ENCODE measurements around the gene MAP4K2.
A peak's percentile ranks its signal among the peaks of the same experiment; 100 is the strongest.

Gene MAP4K2

DNA sequence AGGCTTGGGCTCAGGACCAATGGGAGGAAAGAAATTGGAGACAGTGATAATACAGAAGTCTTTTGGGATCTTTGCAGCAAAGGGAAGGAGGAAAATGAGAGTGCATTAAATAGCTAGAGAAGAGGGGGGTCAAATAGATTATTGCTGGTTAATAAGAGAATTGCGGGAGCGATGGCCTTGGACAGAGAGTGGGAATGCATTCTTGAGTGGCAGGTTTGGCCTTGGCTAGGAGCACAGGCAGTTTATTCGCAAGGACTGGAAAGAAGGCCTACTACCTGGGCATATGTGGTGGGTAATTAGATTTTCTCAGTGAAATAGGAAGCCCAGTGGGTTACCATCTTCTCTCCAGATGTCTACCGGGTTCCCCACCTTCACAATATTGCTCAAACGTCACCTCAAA is 10.8 kb upstream of the MAP4K2 start:
- no peak for DNase-seq (ENCODE audit: low spot score)

DNA sequence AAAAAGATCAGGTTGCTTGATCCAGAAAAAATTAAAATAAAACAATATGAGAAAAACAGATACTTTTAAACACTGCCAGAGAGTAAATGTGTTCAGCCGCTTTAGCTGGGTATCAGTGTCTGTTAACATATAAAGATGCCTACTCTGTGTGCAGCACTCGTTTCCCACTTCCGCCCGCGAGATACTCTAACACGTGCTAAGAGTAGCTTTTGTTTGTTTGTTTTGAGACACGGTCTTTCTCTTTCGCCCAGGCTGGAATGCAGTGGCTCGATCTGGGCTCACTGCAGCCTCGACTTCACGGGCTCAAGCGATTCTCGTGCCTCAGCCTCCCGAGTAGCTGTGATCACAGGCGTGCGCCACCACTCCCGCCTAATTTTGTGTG is 7.9 kb upstream of the MAP4K2 start:
- no peak for DNase-seq (ENCODE audit: low spot score)

DNA sequence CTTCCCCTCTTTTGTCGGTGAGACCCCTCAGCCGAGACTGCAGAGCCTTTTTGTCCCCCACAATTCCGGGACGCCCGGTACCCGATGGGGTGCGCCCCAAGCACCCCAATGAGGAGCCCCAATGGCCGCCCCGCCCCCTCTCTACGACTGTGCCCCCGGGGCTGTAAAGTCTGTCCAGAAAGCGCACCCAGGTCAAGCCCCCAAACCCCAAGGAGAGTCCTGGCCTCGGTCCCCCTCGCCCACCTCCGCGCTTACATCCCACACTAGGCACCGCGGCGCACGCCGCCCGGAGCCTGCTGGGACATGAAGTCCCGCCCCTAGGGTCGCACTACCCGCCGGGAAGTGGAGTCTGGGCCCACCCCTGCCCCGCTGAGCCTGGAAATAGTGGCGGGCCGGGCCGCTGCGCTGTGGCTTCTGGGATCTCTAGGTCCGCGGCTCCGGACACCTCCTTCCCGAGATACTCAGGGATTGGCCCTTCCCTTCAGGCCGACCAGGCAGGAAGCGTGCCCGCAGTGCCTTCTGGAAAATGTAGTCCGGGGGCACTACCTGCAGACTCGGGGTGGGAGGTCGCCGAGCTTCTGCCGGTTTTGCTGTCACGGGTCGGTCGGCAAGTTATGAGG is 7.4 kb upstream of the MAP4K2 start, which contains the start of gene MEN1:
MEN1 (minus strand) TSS at position 281 of the 620 bp plus-strand sequence. CDS start 442 bp downstream, outside the sequence.
- DNase-seq (ENCODE audit: low spot score), result peak; percentile 98

DNA sequence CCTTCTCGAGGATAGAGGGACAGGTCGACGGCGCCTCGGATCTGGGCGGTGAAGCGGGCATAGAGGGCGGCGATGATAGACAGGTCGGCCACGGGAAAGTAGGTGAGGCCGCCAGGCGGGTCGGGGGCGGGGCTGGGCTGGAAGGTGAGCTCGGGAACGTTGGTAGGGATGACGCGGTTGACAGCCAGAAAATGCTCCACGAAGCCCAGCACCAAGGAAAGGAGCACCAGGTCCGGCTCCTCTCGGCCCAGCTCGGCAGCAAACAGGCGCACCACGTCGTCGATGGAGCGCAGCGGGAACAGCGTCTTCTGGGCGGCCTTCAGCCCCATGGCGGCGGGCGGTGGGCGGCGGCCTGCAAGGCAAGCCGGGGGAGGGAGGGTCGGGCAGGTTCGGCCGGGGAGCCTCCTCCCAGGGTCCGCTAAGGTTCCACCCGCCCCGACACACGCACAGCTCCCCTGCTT is 6.8 kb upstream of the MAP4K2 start:
- DNase-seq (ENCODE audit: low spot score), result peak; percentile 49

DNA sequence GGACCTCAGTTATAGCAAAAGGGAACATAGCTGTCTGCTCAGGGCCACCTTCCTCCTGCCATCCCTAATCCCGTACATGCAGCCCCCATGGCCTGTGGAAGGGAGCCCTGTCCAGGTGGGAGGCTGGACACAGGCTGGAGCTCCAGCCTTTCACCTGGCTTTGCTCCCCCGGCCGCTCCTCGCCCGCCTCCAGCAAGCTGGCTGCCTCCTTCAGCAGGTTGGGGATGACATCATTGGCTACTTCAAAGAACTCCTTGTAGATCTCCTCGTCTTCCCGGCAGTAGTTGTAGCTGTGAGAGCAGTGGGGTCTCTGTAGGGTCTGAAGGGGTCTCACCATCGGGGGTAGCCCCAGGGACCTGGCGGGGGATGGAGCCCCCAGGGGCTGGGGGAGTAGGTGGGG is 2.5 kb upstream of the MAP4K2 start:
- DNase-seq (ENCODE audit: low spot score), result no peak

DNA sequence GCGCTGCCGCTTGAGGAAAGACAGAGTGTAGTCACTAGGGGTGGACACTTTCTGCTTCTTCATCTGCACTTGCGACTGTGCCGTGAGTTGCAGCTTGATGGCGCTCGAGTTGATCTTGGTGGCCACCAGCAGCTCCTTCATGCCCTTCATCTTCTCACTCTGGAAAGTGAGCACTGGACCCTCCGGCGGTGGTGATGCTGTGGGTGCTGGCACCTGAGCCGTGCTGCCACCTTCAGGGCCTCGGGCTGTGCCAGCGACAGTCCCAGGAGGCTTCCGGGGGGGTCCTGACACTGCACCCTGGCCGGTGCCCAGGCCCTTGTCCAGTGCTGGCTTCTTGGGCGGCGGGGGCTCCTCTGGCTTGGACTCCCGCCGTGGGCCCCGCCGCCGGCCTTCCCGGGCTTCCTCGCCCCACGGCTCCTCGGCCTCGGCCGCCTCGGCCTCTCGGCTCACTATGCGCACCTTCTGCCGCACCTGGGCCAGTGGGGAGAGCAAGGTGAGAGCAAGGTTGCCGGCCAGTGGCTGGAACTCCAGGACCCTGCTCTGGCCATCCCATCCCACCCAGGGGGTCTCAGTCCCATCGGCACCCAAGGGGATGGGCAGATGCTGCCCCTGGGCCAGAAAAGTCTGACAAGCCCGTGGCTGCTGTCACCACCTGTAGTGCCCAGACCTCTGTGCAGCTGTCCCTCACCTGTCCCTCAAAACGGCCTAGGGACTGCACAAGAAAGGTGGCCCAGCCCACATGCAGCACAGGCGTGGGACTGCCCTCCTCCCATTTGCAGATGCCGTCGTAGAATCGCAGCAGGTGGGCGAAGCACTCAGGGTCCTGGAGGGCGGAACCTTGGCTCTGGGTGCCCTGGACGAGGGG is 1.6 kb upstream of the MAP4K2 start:
- no peak for DNase-seq (ENCODE audit: low spot score)

DNA sequence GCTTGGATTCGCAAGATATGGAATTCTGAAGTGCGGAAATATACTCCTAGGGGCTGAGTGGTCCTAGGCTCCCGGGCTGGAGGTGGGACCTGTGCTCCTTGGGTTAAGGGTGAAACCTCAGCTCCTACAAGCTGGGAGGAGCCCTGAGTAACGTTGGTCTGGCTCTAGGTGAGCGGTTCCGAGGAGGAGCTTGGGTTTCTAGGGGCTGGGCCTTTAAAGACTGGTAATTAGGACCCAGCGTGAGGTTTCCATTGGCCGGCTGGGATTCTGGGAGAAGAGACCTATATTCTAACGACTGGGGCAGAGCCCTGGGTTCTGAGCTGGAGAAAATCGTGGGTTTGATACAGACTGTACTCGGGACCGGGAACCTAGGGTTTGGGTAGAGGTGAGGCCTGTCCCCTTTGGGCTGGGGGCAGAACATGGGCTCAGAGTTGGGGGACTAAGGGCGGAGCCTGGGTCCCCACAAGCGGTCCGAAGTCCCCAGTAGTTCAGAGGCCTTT is 882 bp upstream of the MAP4K2 start:
- peak; percentile 37 for DNase-seq (ENCODE audit: low spot score)

DNA sequence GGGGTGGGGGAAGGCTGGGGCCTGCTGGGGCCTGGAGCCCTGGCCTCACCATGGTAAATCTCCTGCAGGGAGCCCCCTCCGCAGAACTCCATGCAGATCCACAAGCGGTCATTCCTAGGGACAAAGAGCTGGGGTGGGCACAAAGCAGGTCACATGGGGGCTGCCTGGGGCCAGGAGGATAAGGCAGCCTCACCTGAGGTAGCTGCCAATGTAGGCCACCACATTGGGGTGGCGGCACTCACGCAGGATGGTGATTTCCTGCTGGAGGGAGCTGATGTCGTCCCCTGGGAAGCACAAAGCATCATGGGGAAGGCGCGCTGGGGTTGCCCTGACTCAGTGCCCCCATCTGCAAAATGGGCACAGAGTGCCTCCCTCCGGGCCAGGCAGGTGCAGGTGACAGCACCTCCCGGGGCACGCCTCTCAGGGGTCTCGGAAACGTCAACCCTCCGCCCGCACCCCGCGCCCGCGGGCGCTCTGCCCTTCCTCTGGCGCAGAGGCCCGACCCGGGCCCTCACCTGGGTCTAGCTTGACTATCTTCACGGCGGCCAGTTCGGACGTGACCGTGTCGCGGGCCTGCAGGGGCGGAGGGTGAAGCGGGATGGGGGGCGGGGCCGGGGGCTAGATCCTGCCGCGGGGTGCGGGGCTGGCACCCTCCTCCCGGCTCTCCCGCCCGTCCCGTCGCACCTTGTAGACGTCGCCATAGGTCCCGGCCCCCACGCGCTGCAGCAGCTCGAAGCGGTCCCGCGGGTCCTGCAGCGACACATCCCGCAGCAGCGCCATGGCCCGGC is 450 bp downstream of the MAP4K2 start:
- DNase-seq (ENCODE audit: low spot score), result no peak

DNA sequence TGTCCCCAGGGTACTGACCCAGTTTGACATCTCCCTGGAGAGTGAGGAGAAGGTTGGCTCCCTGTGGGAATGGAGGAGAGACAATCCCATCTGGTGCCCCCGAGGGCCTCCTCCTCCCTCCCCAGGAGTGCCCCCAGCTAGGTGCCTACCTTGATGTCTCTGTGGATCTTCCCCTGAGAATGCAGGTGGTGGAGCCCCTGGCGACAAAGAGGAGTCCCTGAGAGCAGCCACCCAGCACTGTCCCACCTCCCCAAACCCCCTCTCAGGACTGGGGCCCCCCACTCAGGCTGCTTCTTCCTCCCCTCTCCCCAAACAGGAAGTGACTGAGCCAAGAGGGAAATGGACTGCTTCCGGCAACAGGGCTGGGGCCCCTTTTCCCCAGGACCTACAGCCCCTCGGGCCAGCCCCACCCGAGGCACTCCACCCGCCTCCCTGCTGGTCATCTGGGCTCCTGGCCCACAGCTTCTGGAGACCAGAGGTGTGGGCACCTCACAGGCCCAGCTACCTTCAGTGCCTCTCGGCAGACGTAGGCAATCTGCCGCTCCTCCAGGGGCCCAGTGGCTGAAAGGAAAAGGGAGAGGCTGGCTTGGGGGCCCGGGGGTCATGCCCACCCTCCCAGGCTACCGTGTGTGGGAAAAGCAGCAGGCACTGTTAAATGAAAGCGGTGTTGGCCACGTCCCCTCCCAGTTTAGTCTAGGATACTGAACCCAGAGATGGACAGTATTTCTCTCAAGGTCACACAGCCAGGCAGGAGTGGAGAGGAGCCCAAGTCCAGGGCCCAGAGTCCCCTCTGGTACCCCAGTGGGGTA is 1.2 kb downstream of the MAP4K2 start:
- DNase-seq (ENCODE audit: low spot score), result no peak

DNA sequence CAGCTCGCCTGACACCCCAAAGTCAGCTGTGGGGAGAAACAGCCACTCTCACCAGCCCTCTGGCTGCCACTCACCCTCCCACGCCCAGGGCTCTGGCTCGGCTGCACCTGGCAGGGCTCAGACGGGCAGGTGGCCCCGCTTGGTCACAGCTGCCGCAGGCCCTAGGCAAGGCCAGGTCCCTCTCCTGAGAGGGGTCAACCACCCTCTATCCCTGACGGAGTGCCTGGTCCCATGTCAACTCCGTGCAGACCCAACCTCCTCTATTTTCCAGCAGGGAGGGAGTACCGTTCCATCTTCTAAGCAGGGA is 1.9 kb downstream of the MAP4K2 start:
- DNase-seq (ENCODE audit: low spot score), result no peak

DNA sequence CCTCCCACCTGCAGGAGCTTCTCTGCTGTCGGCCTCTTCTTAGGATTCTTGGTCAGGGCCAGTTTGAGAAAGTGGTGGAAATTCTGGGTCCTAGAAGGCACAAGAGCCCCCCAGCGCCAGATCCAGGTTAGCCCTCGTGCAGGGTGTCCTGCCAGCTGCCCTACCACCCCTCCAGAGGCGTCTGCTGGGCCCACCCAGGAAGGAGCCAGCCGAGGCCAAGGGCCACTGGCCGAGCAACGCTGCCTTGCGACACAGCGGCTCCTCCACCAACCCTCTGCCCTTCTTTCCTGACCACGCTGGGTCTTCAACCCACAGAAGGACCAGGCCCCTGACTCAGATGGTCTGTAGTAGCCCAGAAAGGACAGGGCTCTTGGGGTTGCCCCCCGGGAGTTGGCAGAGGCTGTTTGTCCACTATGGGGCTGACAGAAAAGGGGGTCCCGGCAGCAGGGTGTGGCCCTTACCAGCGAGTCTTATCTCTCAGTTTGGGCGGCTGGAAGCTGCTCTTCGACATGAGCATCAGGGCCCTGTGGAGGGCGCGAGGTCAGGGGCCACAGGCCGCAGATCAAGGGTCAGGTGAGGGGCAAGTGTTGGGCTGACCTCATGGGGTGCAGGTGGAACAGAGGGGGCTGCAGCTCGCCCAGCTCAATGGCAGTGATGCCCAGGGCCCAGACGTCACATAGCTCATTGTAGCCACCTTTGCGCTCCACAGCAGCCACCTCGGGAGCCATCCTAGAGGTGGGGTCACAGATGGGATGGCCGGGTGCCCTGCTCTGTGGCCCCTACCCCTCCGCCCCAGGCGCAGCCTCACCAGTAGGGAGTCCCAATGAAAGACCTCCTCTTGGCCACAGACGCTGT is 2.5 kb downstream of the MAP4K2 start:
- DNase-seq (ENCODE audit: low spot score), result no peak

DNA sequence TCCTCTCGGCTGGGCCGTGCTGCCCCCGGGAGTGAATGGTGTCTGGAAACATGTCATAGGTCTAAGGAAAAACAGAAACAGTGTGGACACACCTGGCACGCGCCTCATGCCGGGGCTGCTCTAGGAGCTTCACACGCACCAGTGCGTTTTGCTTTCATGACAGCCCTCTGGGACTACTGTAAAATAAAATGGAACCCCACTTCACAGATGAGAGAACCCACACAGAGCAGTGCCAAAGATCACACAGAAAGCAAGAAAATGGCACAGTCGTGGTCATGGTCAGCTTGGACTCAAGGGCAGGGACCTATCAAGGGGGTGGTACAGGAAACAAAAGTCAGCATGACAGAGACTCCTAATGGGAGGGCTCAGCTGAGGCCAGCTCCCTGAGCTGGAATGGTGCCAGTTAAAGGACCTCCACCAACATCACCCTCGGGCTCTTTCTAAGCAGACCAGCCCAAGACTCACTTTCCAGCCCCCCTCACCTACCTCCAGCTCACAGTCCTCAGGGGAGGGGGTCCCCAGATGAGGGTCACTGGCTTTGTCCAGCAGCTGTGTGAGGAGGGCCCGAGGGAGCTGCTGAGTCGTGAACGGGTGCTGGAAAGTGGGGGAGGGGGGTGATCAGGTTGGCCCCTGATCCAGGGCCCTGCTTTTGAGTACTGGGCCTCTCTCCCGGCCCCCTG is 3.3 kb downstream of the MAP4K2 start:
- no peak for DNase-seq (ENCODE audit: low spot score)

DNA sequence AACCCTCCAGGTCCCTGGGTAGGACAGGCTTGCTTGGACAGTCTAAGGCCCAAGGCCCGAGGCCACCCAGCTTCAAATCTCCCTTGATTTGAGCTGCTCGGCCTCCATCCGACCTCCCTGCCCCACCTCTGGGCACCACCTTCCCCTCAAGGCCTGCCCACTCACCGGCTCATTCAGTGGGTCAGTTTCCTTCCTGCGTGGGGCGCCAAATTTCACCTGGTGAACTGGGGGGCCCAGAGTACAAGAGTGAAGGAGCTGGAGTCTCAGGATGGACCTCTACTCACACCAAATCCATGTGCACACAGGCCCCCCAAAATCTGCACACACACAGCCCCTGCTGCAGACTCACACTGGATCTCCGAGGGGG is 3.8 kb downstream of the MAP4K2 start:
- DNase-seq (ENCODE audit: low spot score), result no peak

DNA sequence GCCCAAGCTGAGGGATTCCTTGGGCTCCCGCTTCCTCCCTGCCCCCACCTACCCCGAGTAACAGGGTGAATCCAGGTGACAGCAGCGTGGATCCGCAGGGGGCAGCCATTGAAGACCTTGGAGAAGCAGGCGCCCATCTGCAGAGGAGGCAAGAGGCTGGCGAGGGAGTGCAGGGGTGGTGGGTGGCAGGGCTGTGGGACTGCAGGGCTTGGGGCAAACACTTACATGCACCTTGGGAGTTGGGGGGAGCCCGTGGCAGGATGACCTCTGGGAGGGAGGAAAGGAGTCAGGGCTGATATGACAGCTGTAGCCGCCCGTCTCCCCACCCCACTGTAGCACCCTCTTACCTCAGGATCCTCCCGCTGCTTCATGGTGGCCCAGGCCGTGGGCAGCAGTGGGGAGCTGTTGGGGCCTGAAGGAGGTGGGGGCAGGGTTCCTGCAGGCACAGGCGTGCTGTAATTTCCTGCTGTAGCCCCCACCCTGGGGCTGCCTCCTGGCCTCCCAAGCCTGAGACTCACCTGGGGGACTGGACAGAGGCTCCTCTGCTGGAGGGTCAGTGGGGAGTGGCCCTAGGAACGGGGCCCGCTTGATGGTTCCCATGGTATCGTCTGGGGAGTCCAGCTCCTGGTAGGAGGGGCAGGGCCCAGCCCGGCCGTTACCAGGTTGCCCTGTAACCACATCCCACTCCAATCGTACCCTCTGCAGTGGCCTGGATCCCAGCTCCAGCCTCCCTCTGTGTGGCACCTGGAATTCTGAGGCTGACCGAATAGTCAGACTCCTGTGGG is 6.1 kb downstream of the MAP4K2 start:
- DNase-seq (ENCODE audit: low spot score), result no peak

DNA sequence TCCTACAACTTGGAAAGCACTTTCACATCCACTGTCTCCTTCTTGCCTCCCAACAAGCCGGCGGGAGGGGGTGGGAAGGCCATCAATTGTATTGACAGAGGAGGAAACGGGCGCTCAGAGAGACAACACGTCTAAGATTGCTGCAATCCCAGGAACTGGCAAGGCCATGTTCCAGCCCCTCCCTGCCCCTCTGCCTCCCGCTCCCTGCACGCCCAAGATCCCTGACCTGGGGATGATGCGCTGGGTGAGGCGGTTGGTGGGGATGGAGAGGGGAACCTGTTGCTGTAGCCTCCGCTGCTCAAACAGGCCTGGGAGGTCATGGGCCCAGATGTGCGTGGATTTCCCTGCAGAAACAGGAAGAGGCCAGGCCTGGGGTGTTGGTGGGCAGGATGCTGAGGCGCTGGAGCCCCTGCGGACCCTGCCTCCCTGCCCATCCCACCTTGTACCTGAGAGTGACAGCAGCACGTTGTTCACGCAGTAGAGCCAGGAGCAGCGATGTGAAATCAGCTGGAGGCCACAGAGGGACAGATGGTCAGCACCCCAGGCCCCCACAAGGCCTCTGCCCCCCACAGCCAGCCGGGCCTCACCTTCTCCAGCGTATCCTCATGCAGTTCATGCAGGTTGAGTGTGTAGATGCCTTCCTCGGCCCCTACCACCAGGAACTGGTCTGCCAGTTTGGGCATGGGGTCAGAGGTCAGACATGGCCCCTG is 6.8 kb downstream of the MAP4K2 start:
- DNase-seq (ENCODE audit: low spot score), result no peak

DNA sequence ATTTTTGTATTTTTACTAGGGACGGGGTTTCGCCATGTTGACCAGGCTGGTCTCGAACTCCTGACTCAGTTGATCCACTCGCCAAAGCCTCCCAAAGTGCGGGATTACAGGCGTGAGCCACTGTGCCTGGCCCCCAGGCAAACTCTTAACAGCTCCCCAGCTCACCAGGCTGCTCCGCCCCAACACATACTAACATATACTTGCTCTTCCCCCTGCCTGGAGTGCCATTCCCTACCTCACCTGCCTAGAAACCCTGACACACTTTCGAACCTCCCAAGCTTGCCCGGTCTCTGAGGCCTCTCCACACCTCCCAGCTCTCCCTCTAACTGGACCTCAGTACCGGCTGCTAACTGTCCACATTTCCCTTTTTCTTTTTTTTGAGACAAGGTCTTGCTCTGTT is 8.5 kb downstream of the MAP4K2 start:
- no peak for DNase-seq (ENCODE audit: low spot score)

DNA sequence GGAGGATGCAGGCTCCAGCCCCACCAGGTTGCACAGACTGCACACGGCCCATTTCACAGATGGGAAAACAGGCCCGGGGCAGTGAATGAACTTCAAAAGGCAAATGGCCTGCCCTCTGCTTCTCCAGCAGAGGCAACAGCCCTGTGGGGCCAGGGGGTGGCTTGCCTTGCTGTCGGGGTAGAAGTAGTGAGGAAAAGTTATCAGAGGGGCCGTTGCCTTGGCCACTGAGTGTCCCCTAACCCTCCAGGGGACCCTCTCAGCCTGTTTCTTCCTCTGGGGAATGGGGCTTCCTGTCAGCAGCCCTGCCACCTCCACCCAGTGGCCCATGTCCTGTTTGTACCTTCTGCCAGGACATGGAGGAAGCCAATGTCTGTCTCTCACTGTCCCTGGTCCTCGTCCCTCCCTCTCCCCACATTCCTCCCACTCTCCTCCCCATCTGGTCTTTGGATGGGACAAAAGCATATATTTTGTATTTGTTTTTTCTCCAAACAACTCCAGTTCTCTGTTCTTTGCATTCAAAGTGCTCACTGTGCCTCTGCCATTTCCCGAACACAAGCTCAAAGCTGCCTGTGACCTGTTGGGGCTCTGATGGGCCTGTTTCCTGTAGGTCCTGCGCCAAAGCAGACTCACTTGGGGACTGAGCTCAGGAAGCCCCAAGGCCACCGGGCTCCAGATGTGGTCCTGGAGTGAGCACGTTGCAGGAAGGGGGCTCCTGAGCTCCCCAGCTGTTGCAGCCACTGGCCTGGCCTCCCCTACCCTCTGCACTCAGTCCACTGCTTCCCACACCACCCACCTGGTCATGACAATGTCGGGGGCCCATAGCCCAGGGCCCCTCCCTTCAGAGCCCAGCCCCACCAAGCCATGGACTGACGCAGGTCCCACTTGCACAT is 9.5 kb downstream of the MAP4K2 start:
- no peak for DNase-seq (ENCODE audit: low spot score)

DNA sequence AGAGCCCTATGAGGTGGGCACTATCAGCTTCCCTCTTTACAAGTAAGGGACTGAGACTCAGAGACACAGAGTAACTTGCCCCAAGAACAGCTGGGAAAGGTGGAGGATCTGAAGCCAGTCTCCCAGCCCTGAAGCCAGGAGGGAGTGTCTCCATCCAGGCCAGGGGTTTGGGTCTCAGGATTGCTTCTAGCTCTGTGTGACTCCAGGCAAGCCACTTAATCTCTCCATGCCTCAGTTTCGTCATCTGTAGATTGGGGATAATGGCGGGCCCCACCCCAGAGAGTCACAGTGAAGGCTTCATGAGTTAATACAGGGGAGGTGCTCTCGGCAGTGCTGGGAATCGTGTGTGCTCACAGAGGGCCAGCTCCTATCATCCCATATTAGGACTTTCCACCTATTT is 10.5 kb downstream of the MAP4K2 start:
- DNase-seq (ENCODE audit: low spot score), result no peak
